K562 (cell line): ENCODE results near the gene SLC27A6. TPM values are rescaled to one million over a fixed set of nuclear protein-coding genes. Genes with fewer than 3 reads are reported as not detected.
A peak's percentile ranks its signal among the peaks of the same experiment; 100 is the strongest.

ENCODE experiments used
- CBFA2T3 ChIP-seq: fragments of 450-650 bp; IDR thresholded peaks from 2 replicates; pipeline ENCODE4 v1.6.1; 2017
- CBFB ChIP-seq: sonication (generic); formaldehyde crosslinking; IDR thresholded peaks from 2 replicates; pipeline ENCODE4 v1.4.0; 2020; ENCODE audit warnings: mild to moderate bottlenecking, missing genetic modification reagents
- EGR1 ChIP-seq: fragments of 450-650 bp; conservative IDR thresholded peaks from 2 replicates; pipeline ENCODE4 v1.6.1; 2017; ENCODE audit warnings: mild to moderate bottlenecking
- GATAD2B ChIP-seq: fragments of 450-650 bp; IDR thresholded peaks from 2 replicates; pipeline ENCODE4 v1.6.1; 2017; ENCODE audit warnings: mild to moderate bottlenecking, borderline replicate concordance
- HDAC1 ChIP-seq, 2 experiments: fragments of 450-650 bp; IDR thresholded peaks; 2 replicates each; pipeline ENCODE4 v1.6.1; 2016 to 2017; ENCODE audit warnings: inconsistent platforms in 1 of 2, mild to moderate bottlenecking in 1 of 2, moderate library complexity in 1 of 2
- HLTF ChIP-seq: fragments of 450-650 bp; IDR thresholded peaks from 2 replicates; pipeline ENCODE4 v1.6.1; 2016
- JUN ChIP-seq, 2 experiments: sonication (generic) in 1 of 2; formaldehyde crosslinking in 1 of 2; IDR thresholded peaks; 2 replicates each; pipeline versions ENCODE4 v1.6.1 to v1.8.0; 2012 to 2022; ENCODE audit warnings: borderline replicate concordance in 2 of 2, mild to moderate bottlenecking in 2 of 2, improper control_type of control experiment in 1 of 2, low read depth in 1 of 2, low read length in 1 of 2, missing genetic modification reagents in 1 of 2
- JUND ChIP-seq, 2 experiments: IDR thresholded peaks; 2 replicates in 1 of 2; 3 replicates in 1 of 2; pipeline ENCODE4 v1.6.1; 2011; ENCODE audit warnings: borderline replicate concordance in 2 of 2, low read depth in 2 of 2, low read length in 2 of 2, improper control_type of control experiment in 1 of 2, missing biosample characterization in 1 of 2, missing genetic modification characterization in 1 of 2, missing genetic modification reagents in 1 of 2
- MBD1 ChIP-seq: fragments of 250-450 bp; sonication (Bioruptor Pico); IDR thresholded peaks from 2 replicates; pipeline ENCODE4 v1.8.0; 2022; ENCODE audit warnings: inconsistent platforms
- MECOM ChIP-seq: fragments of 250-450 bp; sonication (Bioruptor Pico); IDR thresholded peaks from 2 replicates; pipeline ENCODE4 v1.8.0; 2022; ENCODE audit warnings: inconsistent platforms
- MEF2A ChIP-seq: IDR thresholded peaks from 2 replicates; pipeline ENCODE4 v1.6.1; 2011; ENCODE audit warnings: low read depth, mild to moderate bottlenecking, low read length, moderate library complexity; ENCODE audit not compliant: control insufficient read depth
- NONO ChIP-seq, 2 experiments: fragments of 200-400 bp in 1 of 2; fragments of 450-650 bp in 1 of 2; formaldehyde crosslinking in 1 of 2; IDR thresholded peaks; 2 replicates each; pipeline ENCODE4 v1.6.1; 2017; ENCODE audit warnings: low read depth in 2 of 2, mild to moderate bottlenecking in 2 of 2, moderate library complexity in 2 of 2, low read length in 1 of 2
- RBM15 ChIP-seq: fragments of 200-400 bp; formaldehyde crosslinking; IDR thresholded peaks from 2 replicates; pipeline ENCODE4 v1.6.1; 2018; ENCODE audit warnings: mild to moderate bottlenecking, low read length, moderate library complexity; ENCODE audit not compliant: insufficient read depth
- RNF219 ChIP-seq: fragments of 250-450 bp; sonication (Bioruptor Pico); IDR thresholded peaks from 2 replicates; pipeline ENCODE4 v1.5.0; 2022; ENCODE audit warnings: mild to moderate bottlenecking
- SMAD3 ChIP-seq: fragments of 450-650 bp; formaldehyde crosslinking; conservative IDR thresholded peaks from 2 replicates; pipeline ENCODE4 v1.4.0; 2020; ENCODE audit warnings: mild to moderate bottlenecking
- TBP ChIP-seq: optimal IDR thresholded peaks from 2 replicates; pipeline ENCODE3; 2011; ENCODE audit warnings: low read depth, low read length, improper control_type of control experiment
- THRB ChIP-seq: fragments of 450-650 bp; formaldehyde crosslinking; conservative IDR thresholded peaks from 2 replicates; pipeline ENCODE4 v1.4.0; 2022; ENCODE audit warnings: mild to moderate bottlenecking, missing genetic modification characterization
- U2AF2 ChIP-seq: fragments of 200-400 bp; formaldehyde crosslinking; optimal IDR thresholded peaks from 2 replicates; pipeline ENCODE3; 2017; ENCODE audit warnings: low read depth, mild to moderate bottlenecking, low read length
- ZFX ChIP-seq: sonication (generic); formaldehyde crosslinking; IDR thresholded peaks from 2 replicates; pipeline ENCODE4 v1.8.0; 2022; ENCODE audit warnings: mild to moderate bottlenecking, missing genetic modification reagents, moderate library complexity
- ZNF212 ChIP-seq: fragments of 450-650 bp; formaldehyde crosslinking; IDR thresholded peaks from 2 replicates; pipeline ENCODE4 v1.4.0; 2020; ENCODE audit warnings: mild to moderate bottlenecking
- polyA plus RNA-seq, 8 experiments: library from polyadenylated mRNA; depleted of rRNA in 4 of 8; stranded (reverse) in 5 of 8; unstranded in 3 of 8; fragments of >200 nt; fragmentation: Nextera tagmentation in 2 of 8; fragmentation: Illumina TruSeq in 1 of 8; extraction: Ambion mirVana in 2 of 8; extraction: Trizol in 1 of 8; gene quantifications; 2 replicates each; pipeline versions ENCODE4 v1.2.1 to v1.2.3, GENCODE V29; 2011 to 2014; ENCODE audit warnings: inconsistent platforms in 1 of 8, missing spikeins in 1 of 8
- total RNA-seq, 7 experiments: library from RNA; depleted of rRNA in 6 of 7; stranded (reverse); fragments of >200 nt in 6 of 7; fragmentation: Illumina TruSeq in 2 of 7; extraction: Trizol in 2 of 7; gene quantifications; 2 replicates each; pipeline versions ENCODE4 v1.2.1 to v1.2.3, GENCODE V29; 2011 to 2021; ENCODE audit warnings: low replicate concordance in 1 of 7

SLC27A6 gene
- total and polyA plus RNA-seq, 9 of the 15 experiments (the other 6 are each of a cell fraction or from before 2014, with no cell fraction given) = 0.56 to 1.9 (median 1.2) TPM

GRCh38 chr5:129082225-129083136 lies 117.2 kb downstream of the SLC27A6 start (continued):
- TF ChIP-seq RNF219 (no peak), SMAD3 (CRISPR knock-in tag) (no peak), ZNF212 (CRISPR knock-in tag) (no peak), CBFB (CRISPR knock-in tag) (no peak), THRB (no peak), TBP (no peak), HLTF (peak; percentile 53; the same call in 1 of the 2 replicates), EGR1 (no peak), RBM15 (no peak), JUND (IDR thresholded peaks at IDR 0.05; ENCODE audit: borderline replicate concordance, low read depth, low read length) (peak; percentile 57; the same call in 1 of the 2 replicates), JUND (tag; IDR thresholded peaks at IDR 0.05; ENCODE audit: borderline replicate concordance, low read depth, low read length) (no peak; the same call in 1 of the 3 replicates), MEF2A (peak; percentile 60), GATAD2B (0 out of 2 replicates have a peak, but pooled peaks have one; percentile 10), CBFA2T3 (peak; percentile 94), HDAC1 (IDR thresholded peaks at IDR 0.05) (peak in 1 of 2 experiments; percentile 64; a peak in 1 of 4 replicates), JUN (IDR thresholded peaks at IDR 0.05; ENCODE audit: borderline replicate concordance, low read depth, low read length) (0 out of 2 replicates have a peak, but pooled peaks have one; percentile 28), JUN (CRISPR knock-in tag; IDR thresholded peaks at IDR 0.05; ENCODE audit: borderline replicate concordance) (no peak), ZFX (peak; percentile 66; the same call in 1 of the 2 replicates), MECOM (CRISPR knock-in tag) (0 out of 2 replicates have a peak, but pooled peaks have one; percentile 12), U2AF2 (no peak), NONO (IDR thresholded peaks at IDR 0.05; ENCODE audit: low read depth in 2 of 2, low read length in 1 of 2) (no peak), MBD1 (CRISPR knock-in tag) (no peak)
